ENCODE measurements around the gene RGS9. TPM values are rescaled to one million over a fixed set of nuclear protein-coding genes. Genes with fewer than 3 reads are reported as not detected.
"Not testable (repeated sequence)": the region's sequence is repeated elsewhere in the genome, so short reads cannot be mapped to it uniquely, and the experiment has no call there.

The RGS9 gene
- polyA plus RNA-seq, 12 donors, result 1.9 to 6.7 (median 3.0) TPM; not detected in 2

- no peak for DNase-seq
Measured at GRCh38 chr17:65109543-65109942, 27.6 kb upstream of the RGS9 start.

DNA sequence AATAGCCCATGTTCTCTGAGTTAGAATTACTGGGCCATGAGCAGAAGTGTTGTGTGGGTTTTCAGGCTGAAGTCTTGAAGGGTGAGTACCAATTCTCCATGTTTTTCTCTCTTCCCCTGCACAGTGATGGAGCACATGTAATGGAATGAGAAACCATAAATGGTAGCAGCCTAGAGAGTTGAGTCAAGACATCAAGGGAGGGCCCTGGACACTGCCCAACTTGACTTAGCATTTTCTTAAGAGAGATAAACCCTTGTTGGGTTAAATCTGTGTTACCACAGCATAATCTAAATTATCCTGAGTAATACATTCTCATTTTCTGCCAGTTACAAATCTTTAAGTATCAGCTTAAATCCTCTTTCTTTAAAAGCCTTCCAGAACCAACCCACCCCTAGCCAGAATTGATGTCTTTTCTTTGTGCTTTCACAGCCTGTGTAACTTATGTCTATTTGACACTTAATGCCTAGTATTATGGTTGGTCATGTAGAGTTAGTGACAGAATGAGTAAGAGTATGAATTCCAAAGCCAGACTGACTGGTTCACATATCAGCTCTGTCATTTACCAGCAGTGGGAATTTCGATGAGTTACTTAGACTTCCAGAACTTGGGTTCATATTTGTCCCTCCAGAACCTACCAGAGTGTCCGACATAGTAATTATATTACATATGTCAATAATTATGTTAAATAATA lies 27.0 kb upstream of the RGS9 start:
- DNase-seq, result no peak

- no peak for DNase-seq
Measured at GRCh38 chr17:65115839-65116238, 21.3 kb upstream of the RGS9 start.

DNA sequence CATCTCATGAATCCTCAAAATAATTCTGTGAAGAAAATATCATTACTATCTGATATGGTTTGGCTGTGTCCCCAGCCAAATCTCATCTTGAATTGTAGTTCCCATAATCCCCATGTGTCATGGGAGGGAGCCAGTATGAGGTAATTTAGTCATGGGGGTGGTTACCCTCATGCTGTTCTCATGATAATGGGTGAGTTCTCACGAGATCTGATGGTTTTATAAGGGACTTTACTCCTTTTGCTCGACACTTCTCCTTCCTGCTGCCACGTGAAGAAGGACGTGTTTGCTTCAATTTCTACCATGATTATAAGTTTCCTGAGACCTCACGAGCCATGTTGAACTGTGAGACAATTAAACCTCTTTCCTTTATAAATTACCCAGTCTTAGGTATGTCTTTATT lies 20.7 kb upstream of the RGS9 start:
- DNase-seq, result not testable (repeated sequence)

- DNase-seq, result no peak
Measured at GRCh38 chr17:65117384-65118035, 19.7 kb upstream of the RGS9 start.

DNA sequence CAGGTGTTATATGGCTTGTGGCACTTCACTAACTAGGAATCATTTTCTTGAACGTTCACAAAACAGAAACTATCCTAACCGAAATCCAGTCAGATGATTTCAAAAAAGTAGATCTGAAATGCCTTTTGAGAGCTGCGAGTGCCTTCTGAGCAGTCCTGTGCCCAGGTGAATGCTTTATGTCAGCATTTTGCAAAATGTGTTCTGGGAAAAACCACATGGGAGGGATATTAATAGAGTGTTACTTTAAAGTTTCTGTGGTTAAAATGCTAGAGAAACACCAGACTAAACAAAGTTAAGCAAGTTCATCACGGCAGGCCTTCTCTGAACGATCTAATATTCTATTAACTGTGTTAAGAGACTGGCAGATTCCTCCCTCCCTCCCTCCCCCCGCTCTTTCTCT lies 15.8 kb upstream of the RGS9 start:
- no peak for DNase-seq

DNA sequence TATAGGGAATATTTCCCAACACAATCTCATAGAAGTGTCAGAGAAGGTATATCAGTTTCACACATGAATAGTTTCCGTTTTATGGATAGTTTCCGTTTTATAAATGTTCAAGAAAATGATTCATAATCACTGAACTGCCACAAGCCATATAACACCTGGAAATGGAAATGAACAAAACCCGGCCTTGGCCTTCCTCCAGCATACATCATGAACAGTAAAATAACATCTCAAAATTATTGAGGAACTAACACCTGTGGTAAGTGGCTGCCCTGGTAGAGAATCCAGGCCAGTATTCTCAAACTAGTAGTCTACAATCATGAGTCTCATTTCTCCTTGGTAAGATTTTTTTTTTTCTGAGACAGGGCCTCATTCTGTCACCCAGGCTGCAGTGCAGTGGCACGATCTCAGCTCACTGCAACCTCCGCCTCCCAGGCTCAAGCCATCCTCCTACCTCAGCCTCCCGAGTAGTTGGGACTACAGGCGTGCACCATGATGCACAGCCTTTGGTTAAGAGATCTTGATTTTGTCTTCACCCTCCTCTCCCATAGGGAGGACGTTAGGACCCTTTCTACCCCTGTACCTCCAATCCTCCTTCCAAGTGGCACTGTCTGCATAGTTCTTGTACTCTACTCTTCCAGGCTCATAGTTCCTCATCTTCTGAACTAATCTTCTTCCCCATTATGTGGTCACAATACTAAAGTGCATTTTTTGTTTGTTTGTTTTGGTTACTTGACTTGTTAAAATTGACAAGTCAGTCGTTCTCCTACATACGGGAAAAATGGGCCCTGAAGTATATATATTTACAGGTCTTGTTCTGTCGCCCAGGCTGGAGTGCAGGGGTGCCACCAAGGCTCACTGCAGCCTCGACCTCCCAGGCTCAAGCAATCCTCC lies 15.0 kb upstream of the RGS9 start:
- no peak for DNase-seq

- peak; percentile 93 for DNase-seq
Measured at GRCh38 chr17:65122836-65123756, 14.1 kb upstream of the RGS9 start.

- DNase-seq, result no peak
Measured at GRCh38 chr17:65123757-65124675, 13.2 kb upstream of the RGS9 start.

DNA sequence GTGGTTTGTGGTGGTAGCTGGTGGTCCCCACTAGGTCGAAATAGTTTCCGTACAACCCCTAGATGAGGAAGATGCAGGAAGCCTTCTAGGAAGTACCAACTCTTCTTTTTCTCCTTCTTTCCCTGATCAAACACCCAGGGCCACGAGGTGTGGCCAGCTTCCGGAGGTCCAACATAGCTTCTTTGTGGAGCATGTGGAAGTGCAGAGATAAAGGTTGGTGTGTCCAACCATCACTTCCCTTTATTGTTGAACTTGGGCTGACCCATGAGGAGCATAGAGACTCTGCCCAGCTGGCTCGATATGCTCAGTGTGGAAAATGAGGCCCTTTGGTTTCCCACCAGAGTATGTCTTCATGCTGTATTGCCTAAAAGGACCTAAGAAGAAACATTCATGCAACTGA lies 6.3 kb upstream of the RGS9 start:
- no peak for DNase-seq

DNA sequence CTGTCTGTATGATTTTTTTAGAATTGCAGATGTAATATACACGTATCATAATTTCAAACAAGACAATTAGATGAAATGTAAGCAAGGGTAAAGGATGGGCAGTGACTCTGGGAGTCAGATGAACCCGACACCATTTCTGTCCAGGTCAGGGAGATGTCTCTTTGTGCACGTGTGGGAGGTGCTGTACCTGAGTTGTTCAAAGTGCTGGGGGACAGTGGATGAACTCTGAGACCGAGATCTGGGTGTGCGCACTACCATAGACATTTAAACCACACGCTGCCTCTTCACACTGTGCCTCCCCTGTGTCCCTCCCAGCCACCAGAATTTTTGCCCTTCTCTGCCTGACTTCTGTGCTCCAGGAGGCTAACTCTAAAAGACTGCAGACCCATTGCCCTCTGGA lies 5.9 kb upstream of the RGS9 start:
- no peak for DNase-seq

- no peak for DNase-seq
Measured at GRCh38 chr17:65131946-65132345, 5.2 kb upstream of the RGS9 start.

- DNase-seq, result no peak
Measured at GRCh38 chr17:65134035-65134434, 3.1 kb upstream of the RGS9 start.

DNA sequence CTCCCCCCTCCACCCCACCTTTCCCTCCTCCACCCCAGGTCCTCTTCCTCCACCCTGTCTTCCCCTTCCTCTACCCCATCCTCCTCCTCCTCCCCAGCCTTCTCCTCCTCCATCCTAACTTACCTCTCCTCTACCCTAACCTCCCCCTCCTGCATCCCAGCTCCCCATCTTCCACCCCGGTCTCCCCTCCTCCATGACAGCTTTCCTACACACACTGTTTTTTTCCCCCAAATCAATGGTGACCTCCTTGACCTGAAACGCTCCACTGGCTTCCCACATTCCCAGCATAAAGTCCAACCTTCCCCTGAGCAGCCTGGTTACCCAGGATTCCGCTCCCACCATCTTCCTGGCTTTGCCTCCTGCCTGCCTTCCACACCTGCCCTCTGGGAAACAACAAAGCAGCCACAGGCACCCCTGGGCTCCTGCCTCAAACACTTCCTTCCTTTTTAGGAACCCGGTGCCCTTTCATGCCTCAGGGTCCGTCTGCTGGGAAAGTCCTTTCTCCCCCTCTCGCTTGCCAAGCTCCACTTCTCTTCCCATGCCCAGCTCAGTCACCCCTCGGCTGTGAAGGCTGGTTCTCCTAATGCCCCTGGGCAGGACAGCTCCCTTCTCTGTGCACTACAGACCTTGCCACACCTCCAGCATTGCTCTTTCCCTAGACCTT lies 2.1 kb downstream of the RGS9 start:
- DNase-seq, result no peak

GRCh38 chr17:65142247-65142646 lies 5.1 kb downstream of the RGS9 start:
- DNase-seq, result no peak

DNA sequence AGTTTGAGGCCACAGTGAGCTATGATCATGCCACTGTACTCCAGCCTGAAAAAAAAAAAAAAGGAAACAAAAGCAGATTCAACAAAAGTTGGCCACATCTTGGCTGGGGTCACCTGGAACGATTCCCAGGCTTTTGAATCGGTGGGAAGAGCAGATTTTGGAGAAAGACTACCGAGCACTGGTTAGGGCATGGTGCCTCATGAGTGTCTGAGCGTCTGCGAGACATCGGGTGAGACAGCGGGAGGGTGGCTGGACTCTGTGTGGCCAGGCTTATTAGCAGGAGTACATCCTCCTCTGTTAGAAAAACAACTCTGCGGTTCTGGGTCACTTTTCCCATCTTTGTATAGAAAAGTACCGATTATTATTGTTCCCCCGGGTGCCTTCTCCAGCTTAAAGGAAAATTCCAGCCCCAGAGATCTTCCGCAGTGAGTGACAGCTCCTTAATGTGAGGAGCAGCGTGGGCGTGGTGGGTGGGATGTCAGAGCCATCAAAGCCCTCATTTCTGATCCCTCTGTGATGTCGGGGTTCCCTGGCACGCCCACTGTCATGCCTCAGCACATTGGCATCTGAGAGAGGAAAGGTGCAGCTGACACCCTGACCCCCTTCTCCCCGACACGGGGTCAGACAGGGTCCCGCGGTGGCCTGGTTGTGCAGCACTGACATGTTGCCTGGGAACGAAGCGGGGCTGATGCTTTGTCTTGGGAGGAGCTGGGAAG lies 6.9 kb downstream of the RGS9 start:
- no peak for DNase-seq

GRCh38 chr17:65145743-65146142 lies 8.6 kb downstream of the RGS9 start:
- DNase-seq, result no peak

GRCh38 chr17:65147955-65148354 lies 10.8 kb downstream of the RGS9 start:
- no peak for DNase-seq
